SIG-M5 (cell line): ENCODE measurements around the gene OR2F2.

ENCODE experiments used
- DNase-seq: peaks from one replicate; lab custom pipeline; 2025; lab: John Stamatoyannopoulos, UW

OR2F2 gene

DNA sequence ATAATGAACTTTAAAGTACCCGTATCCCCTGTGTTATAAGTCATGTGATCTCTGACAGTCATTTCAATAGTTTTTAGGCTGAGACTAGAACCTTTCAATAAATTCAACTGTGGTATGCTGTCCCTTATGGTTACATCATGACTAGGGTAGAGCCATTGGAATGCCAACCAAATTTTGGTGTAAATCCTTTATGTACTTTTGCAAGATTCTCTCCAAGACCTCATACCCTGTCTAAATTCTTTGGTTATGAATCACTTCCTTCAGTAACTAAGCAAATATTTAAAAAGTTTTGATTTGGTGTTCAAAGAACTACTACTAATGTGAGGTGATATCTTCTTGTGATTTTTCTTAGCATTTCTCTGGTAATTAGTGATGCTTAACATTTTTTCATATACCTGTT lies 44.3 kb downstream of the OR2F2 start:
- no peak for DNase-seq

DNA sequence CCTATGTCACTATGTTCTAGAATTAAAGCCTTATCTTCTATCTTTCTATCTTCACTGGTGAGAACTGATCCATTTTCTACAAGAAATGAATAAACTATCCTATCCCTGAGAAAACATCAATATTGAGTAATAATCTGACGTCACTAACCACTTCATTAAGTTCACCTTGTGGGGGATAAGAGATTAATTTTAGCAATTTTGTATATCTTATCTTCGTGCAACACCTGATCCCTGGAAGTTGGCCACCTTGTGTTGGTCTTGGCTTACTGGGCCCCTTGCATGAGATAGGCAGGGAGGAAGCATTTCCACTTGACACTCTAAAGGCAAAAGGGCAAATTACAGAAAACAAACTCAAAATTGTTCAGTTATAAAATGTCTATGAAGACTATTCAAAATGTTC lies 45.0 kb downstream of the OR2F2 start:
- no peak for DNase-seq

DNA sequence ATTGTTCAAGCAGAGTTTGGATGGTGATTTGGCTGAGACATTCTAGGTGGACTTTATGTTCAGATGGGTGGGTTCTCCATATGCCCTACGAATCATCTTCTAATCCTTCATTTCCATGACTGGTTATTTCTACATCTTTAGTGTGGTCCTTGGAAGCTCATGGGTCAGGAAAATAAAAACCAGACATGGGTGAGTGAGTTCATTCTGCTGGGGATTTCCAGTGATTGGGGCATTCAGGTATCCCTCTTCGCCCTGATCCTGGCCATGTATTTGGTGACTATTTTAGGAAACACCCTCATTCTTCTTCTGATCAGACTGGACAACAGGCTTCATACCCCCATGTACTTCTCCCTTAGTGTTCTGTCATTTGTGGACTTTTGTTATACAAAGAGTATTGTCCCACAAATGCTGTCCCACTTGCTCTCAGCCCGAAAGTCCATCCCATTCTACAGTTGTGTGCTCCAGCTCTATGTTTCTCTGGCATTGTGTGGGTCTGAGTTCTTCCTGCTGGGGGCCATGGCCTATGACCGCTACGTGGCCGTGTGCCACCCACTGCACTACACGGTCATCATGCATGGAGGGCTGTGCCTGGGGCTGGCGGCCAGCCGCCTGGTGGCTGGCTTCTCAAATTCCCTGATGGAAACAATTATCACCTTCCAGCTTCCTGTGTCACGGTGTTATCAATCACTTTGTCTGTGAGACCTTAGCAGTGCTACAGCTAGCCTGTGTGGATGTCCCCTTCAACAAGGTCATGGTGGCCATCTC lies 45.9 kb downstream of the OR2F2 start:
- DNase-seq, result no peak

DNA sequence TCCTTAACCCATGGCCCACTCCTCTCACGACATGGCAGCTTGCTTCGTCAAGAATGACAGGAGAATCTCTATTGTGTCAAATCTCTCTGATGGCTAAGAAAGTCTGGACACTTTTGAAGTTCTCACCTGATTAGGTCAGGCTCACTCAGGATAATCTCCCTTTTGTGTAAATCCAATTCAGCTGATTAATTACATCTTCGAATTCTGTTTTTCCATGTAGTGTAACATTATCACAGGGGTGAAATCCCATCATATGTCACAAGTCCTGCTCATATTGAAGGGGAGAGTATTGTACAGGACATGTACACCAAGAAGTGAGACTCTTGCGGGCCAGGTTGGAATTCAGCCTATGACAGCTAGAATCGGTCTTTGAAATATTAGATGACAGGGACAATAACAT lies 48.9 kb downstream of the OR2F2 start:
- no peak for DNase-seq
